HepG2 (cell line): ENCODE results near the gene HMGN4. TPM values are rescaled to one million over a fixed set of nuclear protein-coding genes. Genes with fewer than 3 reads are reported as not detected.

Experiments used
- CBFB ChIP-seq: sonication (generic); formaldehyde crosslinking; IDR thresholded peaks from 2 replicates; pipeline ENCODE4 v1.4.0; 2020; ENCODE audit warnings: missing genetic modification reagents
- CCAR2 ChIP-seq: fragments of 200-400 bp; formaldehyde crosslinking; optimal IDR thresholded peaks from 2 replicates; pipeline ENCODE3; 2018; ENCODE audit warnings: low read depth, mild to moderate bottlenecking, low read length, moderate library complexity
- CREB1 ChIP-seq, 2 experiments: fragments of 450-650 bp in 1 of 2; IDR thresholded peaks; 2 replicates each; pipeline ENCODE4 v1.6.1; 2016 to 2017; ENCODE audit warnings: control low read depth in 1 of 2, mild to moderate bottlenecking in 1 of 2, missing compliant biosample characterization in 1 of 2, missing genetic modification characterization in 1 of 2
- GABPA ChIP-seq, 2 experiments: IDR thresholded peaks; 2 replicates each; pipeline ENCODE4 v1.6.1; 2011 to 2016; ENCODE audit warnings: low read depth in 2 of 2, low read length in 1 of 2, missing biosample characterization in 1 of 2, missing genetic modification characterization in 1 of 2
- IRF2 ChIP-seq: IDR thresholded peaks from 2 replicates; pipeline ENCODE4 v1.6.1; 2018; ENCODE audit warnings: missing genetic modification reagents, missing compliant biosample characterization
- JDP2 ChIP-seq: sonication (generic); formaldehyde crosslinking; IDR thresholded peaks from 2 replicates; pipeline ENCODE4 v1.8.1; 2022; ENCODE audit warnings: missing genetic modification reagents, borderline replicate concordance
- KAT8 ChIP-seq: IDR thresholded peaks from 2 replicates; pipeline ENCODE4 v1.6.1; 2016; ENCODE audit warnings: missing genetic modification reagents, missing compliant biosample characterization
- KMT2B ChIP-seq: IDR thresholded peaks from 2 replicates; pipeline ENCODE4 v1.6.1; 2016; ENCODE audit warnings: missing genetic modification reagents, missing compliant biosample characterization
- RAD51 ChIP-seq: fragments of 450-650 bp; IDR thresholded peaks from 2 replicates; pipeline ENCODE4 v1.6.1; 2016; ENCODE audit warnings: borderline replicate concordance
- RXRA ChIP-seq: sonication (generic); formaldehyde crosslinking; IDR thresholded peaks from 2 replicates; pipeline ENCODE4 v1.5.1; 2020; ENCODE audit warnings: missing genetic modification reagents
- SALL1 ChIP-seq: sonication (generic); formaldehyde crosslinking; IDR thresholded peaks from 2 replicates; pipeline ENCODE4 v1.8.0; 2022; ENCODE audit warnings: mild to moderate bottlenecking, missing genetic modification reagents
- SIX1 ChIP-seq: sonication (generic); formaldehyde crosslinking; IDR thresholded peaks from 2 replicates; pipeline ENCODE4 v1.4.0; 2020; ENCODE audit warnings: missing genetic modification reagents, borderline replicate concordance
- SIX4 ChIP-seq: sonication (generic); formaldehyde crosslinking; IDR thresholded peaks from 2 replicates; pipeline ENCODE4 v1.4.0; 2020; ENCODE audit warnings: missing genetic modification reagents
- SMARCC2 ChIP-seq: fragments of 450-650 bp; IDR thresholded peaks from 2 replicates; pipeline ENCODE4 v1.6.1; 2017; ENCODE audit warnings: antibody characterized with exemption, mild to moderate bottlenecking
- TSC22D2 ChIP-seq: sonication (generic); formaldehyde crosslinking; IDR thresholded peaks from 2 replicates; pipeline ENCODE4 v1.5.1; 2020; ENCODE audit warnings: missing genetic modification reagents, mild to moderate bottlenecking, borderline replicate concordance
- ZNF24 ChIP-seq: fragments of 450-650 bp; IDR thresholded peaks from 2 replicates; pipeline ENCODE4 v1.6.1; 2017; ENCODE audit warnings: antibody characterized with exemption, mild to moderate bottlenecking
- ZNF326 ChIP-seq: sonication (generic); formaldehyde crosslinking; IDR thresholded peaks from 2 replicates; pipeline ENCODE4 v1.4.0; 2020; ENCODE audit warnings: missing genetic modification reagents, borderline replicate concordance
- ZNF547 ChIP-seq: sonication (generic); formaldehyde crosslinking; IDR thresholded peaks from 2 replicates; pipeline ENCODE4 v1.5.1; 2020; ENCODE audit warnings: mild to moderate bottlenecking, missing genetic modification reagents
- ZNF562 ChIP-seq: sonication (generic); formaldehyde crosslinking; IDR thresholded peaks from 2 replicates; pipeline ENCODE4 v1.8.0; 2022; ENCODE audit warnings: missing genetic modification reagents, borderline replicate concordance
- ZNF598 ChIP-seq: sonication (generic); formaldehyde crosslinking; IDR thresholded peaks from 2 replicates; pipeline ENCODE4 v1.5.1; 2020; ENCODE audit warnings: mild to moderate bottlenecking, missing genetic modification reagents, borderline replicate concordance
- ZNF615 ChIP-seq: sonication (generic); formaldehyde crosslinking; IDR thresholded peaks from 2 replicates; pipeline ENCODE4 v1.5.0; 2020; ENCODE audit warnings: mild to moderate bottlenecking, missing genetic modification reagents, borderline replicate concordance
- ZNF652 ChIP-seq: IDR thresholded peaks from 2 replicates; pipeline ENCODE4 v1.6.1; 2016; ENCODE audit warnings: low read depth, borderline replicate concordance
- ZNF788 ChIP-seq: sonication (generic); formaldehyde crosslinking; IDR thresholded peaks from 2 replicates; pipeline ENCODE4 v1.5.0; 2020; ENCODE audit warnings: mild to moderate bottlenecking, missing genetic modification reagents, borderline replicate concordance
- polyA plus RNA-seq, 8 experiments: library from polyadenylated mRNA; depleted of rRNA in 3 of 8; stranded (reverse) in 7 of 8; unstranded in 1 of 8; fragments of >200 nt; fragmentation: Illumina TruSeq in 4 of 8; extraction: Trizol in 4 of 8; gene quantifications; 2 replicates each; pipeline versions ENCODE4 v1.2.1 to v1.2.3, GENCODE V29; 2011 to 2016; ENCODE audit warnings: low read depth in 4 of 8, missing spikeins in 1 of 8, mixed read lengths in 1 of 8; ENCODE audit not compliant: insufficient read depth in 1 of 8
- total RNA-seq, 5 experiments: library from RNA; depleted of rRNA; stranded (reverse); fragments of >200 nt; fragmentation: Illumina TruSeq; extraction: Trizol; gene quantifications; 2 replicates each; pipeline ENCODE4 v1.2.3, GENCODE V29; 2016; ENCODE audit warnings: low read depth in 1 of 5
- TF ChIP-seq, protein P1 (sequence below): IDR thresholded peaks from 2 replicates; pipeline ENCODE4 v1.6.1; 2016; ENCODE audit warnings: mild to moderate bottlenecking, missing biosample characterization, missing genetic modification reagents
- TF ChIP-seq, protein P2 (sequence below): sonication (generic); formaldehyde crosslinking; IDR thresholded peaks from 2 replicates; pipeline ENCODE4 v1.4.0; 2020; ENCODE audit warnings: missing genetic modification reagents, mild to moderate bottlenecking, borderline replicate concordance
- TF ChIP-seq, protein P3 (sequence below): sonication (generic); formaldehyde crosslinking; IDR thresholded peaks from 2 replicates; pipeline ENCODE4 v1.4.0; 2020; ENCODE audit warnings: missing genetic modification reagents, mild to moderate bottlenecking, borderline replicate concordance

The HMGN4 gene
- total and polyA plus RNA-seq, 2 of the 13 experiments (the other 11 are each of a cell fraction or from before 2014, with no cell fraction given): 39.9 to 52.1 TPM

DNA sequence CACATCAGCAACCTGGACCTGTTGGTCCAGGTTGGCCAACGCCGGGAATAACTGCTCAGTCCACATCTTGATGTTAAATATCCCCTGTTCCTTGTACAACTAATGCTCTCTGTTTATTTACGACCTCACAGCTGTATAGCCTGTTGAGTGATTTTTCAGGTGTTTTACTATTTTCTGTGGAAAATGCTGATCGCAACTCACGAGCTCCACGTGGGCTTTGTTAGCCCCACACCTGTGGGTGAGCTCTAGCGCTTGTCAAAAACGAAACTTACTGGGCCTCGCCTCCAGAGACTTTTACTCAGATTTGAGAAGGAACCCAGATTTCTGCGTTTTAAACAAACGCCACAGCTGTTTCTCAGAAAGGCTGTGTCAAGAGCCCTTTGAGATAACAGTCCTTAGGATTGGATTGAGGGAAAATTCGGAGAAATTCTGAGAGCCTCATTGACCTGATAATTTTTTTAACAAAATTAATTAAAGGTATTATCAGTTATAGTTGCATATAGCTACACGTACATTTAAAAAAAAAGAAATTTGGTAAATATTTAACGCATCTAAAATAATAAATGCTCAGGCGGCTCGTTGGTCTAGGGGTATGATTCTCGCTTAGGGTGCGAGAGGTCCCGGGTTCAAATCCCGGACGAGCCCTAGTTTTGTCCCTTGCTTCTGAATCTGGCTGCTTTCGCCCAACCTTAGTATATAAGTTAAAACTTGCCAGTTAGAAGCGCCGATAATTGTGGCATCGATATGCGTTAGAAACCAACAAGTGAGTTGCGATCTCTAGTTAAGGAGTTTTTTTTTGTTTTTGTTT, 16.7 kb downstream of the HMGN4 start (continued):
- no peak for TF ChIP-seq SIX4 (CRISPR knock-in tag)
- peak; percentile 56; the same call in 1 of the 2 replicates for TF ChIP-seq SALL1 (CRISPR knock-in tag)
- TF ChIP-seq GABPA (IDR thresholded peaks at IDR 0.05; ENCODE audit: low read depth, low read length): no peak
- no peak for TF ChIP-seq GABPA (CRISPR knock-in tag; IDR thresholded peaks at IDR 0.05; ENCODE audit: low read depth)
- TF ChIP-seq KMT2B: 0 out of 2 replicates have a peak, but pooled peaks have one; percentile 31
- no peak; the same call in 1 of the 2 replicates for TF ChIP-seq KAT8 (CRISPR knock-in tag)
- no peak for TF ChIP-seq CCAR2
- TF ChIP-seq SIX1 (CRISPR knock-in tag): no peak
- TF ChIP-seq ZNF788 (CRISPR knock-in tag): no peak
- TF ChIP-seq CREB1 (IDR thresholded peaks at IDR 0.05): 0 out of 2 replicates have a peak, but pooled peaks have one; percentile 1
- TF ChIP-seq CREB1 (CRISPR knock-in tag; IDR thresholded peaks at IDR 0.05): peak; percentile 55
- no peak for TF ChIP-seq ZNF547 (CRISPR knock-in tag)
- TF ChIP-seq RAD51: no peak
- TF ChIP-seq ZNF326 (CRISPR knock-in tag): no peak
- TF ChIP-seq CBFB: no peak
- TF ChIP-seq ZNF24: peak; percentile 97
- TF ChIP-seq, protein P1, sequence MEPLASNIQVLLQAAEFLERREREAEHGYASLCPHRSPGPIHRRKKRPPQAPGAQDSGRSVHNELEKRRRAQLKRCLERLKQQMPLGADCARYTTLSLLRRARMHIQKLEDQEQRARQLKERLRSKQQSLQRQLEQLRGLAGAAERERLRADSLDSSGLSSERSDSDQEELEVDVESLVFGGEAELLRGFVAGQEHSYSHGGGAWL (CRISPR knock-in tag): no peak
- no peak for TF ChIP-seq ZNF562 (CRISPR knock-in tag)
- no peak for TF ChIP-seq JDP2 (CRISPR knock-in tag)
- TF ChIP-seq IRF2 (CRISPR knock-in tag): peak; percentile 6; the same call in 1 of the 2 replicates
- TF ChIP-seq, protein P2, sequence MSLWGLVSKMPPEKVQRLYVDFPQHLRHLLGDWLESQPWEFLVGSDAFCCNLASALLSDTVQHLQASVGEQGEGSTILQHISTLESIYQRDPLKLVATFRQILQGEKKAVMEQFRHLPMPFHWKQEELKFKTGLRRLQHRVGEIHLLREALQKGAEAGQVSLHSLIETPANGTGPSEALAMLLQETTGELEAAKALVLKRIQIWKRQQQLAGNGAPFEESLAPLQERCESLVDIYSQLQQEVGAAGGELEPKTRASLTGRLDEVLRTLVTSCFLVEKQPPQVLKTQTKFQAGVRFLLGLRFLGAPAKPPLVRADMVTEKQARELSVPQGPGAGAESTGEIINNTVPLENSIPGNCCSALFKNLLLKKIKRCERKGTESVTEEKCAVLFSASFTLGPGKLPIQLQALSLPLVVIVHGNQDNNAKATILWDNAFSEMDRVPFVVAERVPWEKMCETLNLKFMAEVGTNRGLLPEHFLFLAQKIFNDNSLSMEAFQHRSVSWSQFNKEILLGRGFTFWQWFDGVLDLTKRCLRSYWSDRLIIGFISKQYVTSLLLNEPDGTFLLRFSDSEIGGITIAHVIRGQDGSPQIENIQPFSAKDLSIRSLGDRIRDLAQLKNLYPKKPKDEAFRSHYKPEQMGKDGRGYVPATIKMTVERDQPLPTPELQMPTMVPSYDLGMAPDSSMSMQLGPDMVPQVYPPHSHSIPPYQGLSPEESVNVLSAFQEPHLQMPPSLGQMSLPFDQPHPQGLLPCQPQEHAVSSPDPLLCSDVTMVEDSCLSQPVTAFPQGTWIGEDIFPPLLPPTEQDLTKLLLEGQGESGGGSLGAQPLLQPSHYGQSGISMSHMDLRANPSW (CRISPR knock-in tag): no peak
- no peak for TF ChIP-seq SMARCC2
- TF ChIP-seq, protein P3, sequence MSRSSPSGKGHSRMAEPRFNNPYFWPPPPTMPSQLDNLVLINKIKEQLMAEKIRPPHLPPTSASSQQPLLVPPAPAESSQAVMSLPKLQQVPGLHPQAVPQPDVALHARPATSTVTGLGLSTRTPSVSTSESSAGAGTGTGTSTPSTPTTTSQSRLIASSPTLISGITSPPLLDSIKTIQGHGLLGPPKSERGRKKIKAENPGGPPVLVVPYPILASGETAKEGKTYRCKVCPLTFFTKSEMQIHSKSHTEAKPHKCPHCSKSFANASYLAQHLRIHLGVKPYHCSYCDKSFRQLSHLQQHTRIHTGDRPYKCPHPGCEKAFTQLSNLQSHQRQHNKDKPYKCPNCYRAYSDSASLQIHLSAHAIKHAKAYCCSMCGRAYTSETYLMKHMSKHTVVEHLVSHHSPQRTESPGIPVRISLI (CRISPR knock-in tag): peak; percentile 89
- no peak for TF ChIP-seq ZNF615 (CRISPR knock-in tag)
- no peak for TF ChIP-seq ZNF598 (CRISPR knock-in tag)
- no peak for TF ChIP-seq ZNF652 (CRISPR knock-in tag)
- TF ChIP-seq TSC22D2 (CRISPR knock-in tag): no peak
- no peak for TF ChIP-seq RXRA (CRISPR knock-in tag)
